Endothelial cell of umbilical vein (primary cell): Measurements from ENCODE around the gene RMND5B.

Source experiments
- CTCF ChIP-seq, 2 donors: IDR thresholded peaks; 1 replicate in 1 of 2; 2 replicates in 1 of 2; pipeline ENCODE4 v1.5.1; 2011; ENCODE audit warnings: low read length in 2 of 2, mild to moderate bottlenecking in 2 of 2, moderate library complexity in 2 of 2, control low read depth in 1 of 2, inconsistent platforms in 1 of 2, low read depth in 1 of 2; ENCODE audit not compliant: insufficient read depth in 1 of 2; ENCODE audit errors: extremely low read depth in 1 of 2
- JUN ChIP-seq: IDR thresholded peaks from 2 replicates; pipeline ENCODE4 v1.6.1; 2011; ENCODE audit warnings: borderline replicate concordance, low read depth; ENCODE audit not compliant: insufficient read length, insufficient read depth
- POLR2A ChIP-seq: IDR thresholded peaks from 2 replicates; pipeline ENCODE4 v1.6.1; 2012; ENCODE audit warnings: low read depth, mild to moderate bottlenecking, control low read depth, low read length
- POLR2AphosphoS5 ChIP-seq: IDR thresholded peaks from 2 replicates; pipeline ENCODE4 v1.6.1; 2012; ENCODE audit warnings: low read depth, mild to moderate bottlenecking, control low read depth, low read length, moderate library complexity; ENCODE audit not compliant: insufficient read depth

DNA sequence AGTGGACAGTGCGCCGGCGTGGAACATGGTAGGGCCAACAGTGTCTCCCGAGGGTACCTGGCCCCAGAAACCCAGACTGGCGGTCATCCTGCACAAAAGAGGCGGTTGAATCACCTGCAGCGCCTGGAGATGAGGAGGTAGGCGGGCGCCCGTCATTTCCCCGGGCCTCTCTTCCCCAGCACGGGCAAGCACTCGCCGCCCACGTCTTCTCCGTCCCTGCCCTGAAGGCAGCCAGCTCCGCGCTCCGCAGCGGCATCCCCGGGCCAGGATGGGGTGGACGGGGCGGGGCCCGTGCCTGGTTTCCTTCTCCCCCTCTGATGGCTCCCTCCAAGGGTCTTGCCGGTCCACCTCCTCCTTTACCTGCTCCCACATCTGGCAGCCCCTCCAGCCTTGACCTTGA, 44.5 kb upstream of the RMND5B start:
- TF ChIP-seq CTCF (IDR thresholded peaks at IDR 0.05; ENCODE audit: extremely low read depth in 1 of 2, insufficient read depth in 1 of 2, low read depth in 1 of 2, low read length in 2 of 2) (no peak), POLR2AphosphoS5 (no peak), JUN (no peak), POLR2A (no peak)
